ENCODE data around the gene TCF4.
"Not testable (repeated sequence)": the region's sequence is repeated elsewhere in the genome, so short reads cannot be mapped to it uniquely, and the experiment has no call there.

TCF4 gene

GRCh38 chr18:55475916-55476315, 112.1 kb downstream of the TCF4 start:
- no peak for DNase-seq

GRCh38 chr18:55475467-55475866, 112.5 kb downstream of the TCF4 start:
- no peak for DNase-seq

GRCh38 chr18:55473560-55473959, 114.4 kb downstream of the TCF4 start:
- DNase-seq, result no peak

GRCh38 chr18:55473058-55473457, 114.9 kb downstream of the TCF4 start:
- no peak for DNase-seq

- DNase-seq, result no peak
Measured at GRCh38 chr18:55470826-55471225, 117.2 kb downstream of the TCF4 start.

GRCh38 chr18:55469134-55469533, 118.9 kb downstream of the TCF4 start:
- not testable (repeated sequence) for DNase-seq

- no peak for DNase-seq
Measured at GRCh38 chr18:55466789-55467188, 121.2 kb downstream of the TCF4 start.

GRCh38 chr18:55465313-55465712, 122.7 kb downstream of the TCF4 start:
- DNase-seq, result no peak

GRCh38 chr18:55464581-55464980, 123.4 kb downstream of the TCF4 start:
- DNase-seq, result no peak

GRCh38 chr18:55462652-55463051, 125.3 kb downstream of the TCF4 start:
- DNase-seq, result peak; percentile 4

- no peak for DNase-seq
Measured at GRCh38 chr18:55461848-55462247, 126.1 kb downstream of the TCF4 start.

- DNase-seq, result no peak
Measured at GRCh38 chr18:55458456-55459203, 129.4 kb downstream of the TCF4 start.

- DNase-seq, result no peak
Measured at GRCh38 chr18:55457028-55457427, 131.0 kb downstream of the TCF4 start.

- no peak for DNase-seq
Measured at GRCh38 chr18:55455938-55456337, 132.1 kb downstream of the TCF4 start.

- DNase-seq, result no peak
Measured at GRCh38 chr18:55453186-55453585, 134.8 kb downstream of the TCF4 start.

GRCh38 chr18:55452123-55452611, 135.8 kb downstream of the TCF4 start:
- DNase-seq, result no peak

GRCh38 chr18:55449412-55450140, 138.4 kb downstream of the TCF4 start:
- no peak for DNase-seq

- DNase-seq, result no peak
Measured at GRCh38 chr18:55448420-55448819, 139.6 kb downstream of the TCF4 start.

GRCh38 chr18:55447672-55448018, 140.3 kb downstream of the TCF4 start:
- no peak for DNase-seq

GRCh38 chr18:55446996-55447671, 140.9 kb downstream of the TCF4 start:
- DNase-seq, result no peak

- DNase-seq, result no peak
Measured at GRCh38 chr18:55444536-55444935, 143.5 kb downstream of the TCF4 start.

GRCh38 chr18:55443776-55444175, 144.2 kb downstream of the TCF4 start:
- no peak for DNase-seq

- DNase-seq, result no peak
Measured at GRCh38 chr18:55442561-55442960, 145.4 kb downstream of the TCF4 start.
